Testis (tissue), 3 donors: ENCODE results near the gene PPARD. TPM values are rescaled to one million over a fixed set of nuclear protein-coding genes. Genes with fewer than 3 reads are reported as not detected.
"Not testable (repeated sequence)": the region's sequence is repeated elsewhere in the genome, so short reads cannot be mapped to it uniquely, and the experiment has no call there.

Experiments
- DNase-seq: peaks from one replicate; pipeline ENCODE4 v3.0.0-alpha.2; 2019
- H3K27ac ChIP-seq, 2 donors: fragments of 200-600 bp; sonication (generic); one replicate each; pipeline ENCODE4 v1.5.1; 2019
- H3K27me3 ChIP-seq: fragments of 200-600 bp; sonication (generic); one replicate; pipeline ENCODE4 v1.5.1; 2019
- H3K36me3 ChIP-seq: fragments of 200-600 bp; sonication (generic); one replicate; pipeline ENCODE4 v1.5.1; 2017; ENCODE audit warnings: low read depth; ENCODE audit errors: missing control alignments
- H3K4me1 ChIP-seq: fragments of 200-600 bp; sonication (generic); one replicate; pipeline ENCODE4 v1.5.1; 2019
- H3K4me3 ChIP-seq, 2 donors: fragments of 200-600 bp; sonication (generic); one replicate each; pipeline ENCODE4 v1.5.1; 2017 to 2019
- H3K9me3 ChIP-seq: fragments of 200-600 bp; sonication (generic); one replicate; pipeline ENCODE4 v1.5.1; 2017
- POLR2A ChIP-seq: fragments of 450-650 bp; IDR thresholded peaks from one replicate; pipeline ENCODE4 v1.6.1; 2017; ENCODE audit warnings: antibody characterized with exemption, mild to moderate bottlenecking, moderate library complexity
- WGBS, 2 donors: methylation state at CpG; one replicate each; pipeline ENCODE4 v1.1.5; 2018; 5-methylcytosine and 5-hydroxymethylcytosine counted together
- intact Hi-C: fragments of 100-400 bp; cut with DNase I; formaldehyde crosslinking; loops from one replicate; pipeline ENCODE4 v1.15.1; 2023; ENCODE audit warnings: low total_unique reads
- polyA plus RNA-seq: library from polyadenylated mRNA; stranded (reverse); fragments of 350-450 nt; fragmentation: Illumina TruSeq; extraction: RNeasy Lipid Tissue Mini Kit (QIAGEN cat#74804); gene quantifications from one replicate; pipeline ENCODE4 v1.2.3, GENCODE V29; 2014; ENCODE audit warnings: low read depth, low replicate concordance; ENCODE audit not compliant: insufficient read depth
- total RNA-seq, 2 donors: library from RNA; depleted of rRNA; stranded (reverse); fragments of >200 nt; gene quantifications; one replicate each; pipeline ENCODE4 v1.2.3, GENCODE V29; 2016
- TF ChIP-seq, protein P1 (sequence below), 3 experiments: fragments of 450-650 bp in 2 of 3; fragments of 200-600 bp in 1 of 3; sonication (generic) in 1 of 3; IDR thresholded peaks; one replicate each; pipeline ENCODE4 v1.5.1; 2016 to 2019; ENCODE audit warnings: antibody characterized with exemption in 3 of 3, mild to moderate bottlenecking in 2 of 3, moderate library complexity in 1 of 3

Gene PPARD
- total and polyA plus RNA-seq, 3 donors from 2014 or later, result 21.0 to 23.0 (median 21.5) TPM

DNA sequence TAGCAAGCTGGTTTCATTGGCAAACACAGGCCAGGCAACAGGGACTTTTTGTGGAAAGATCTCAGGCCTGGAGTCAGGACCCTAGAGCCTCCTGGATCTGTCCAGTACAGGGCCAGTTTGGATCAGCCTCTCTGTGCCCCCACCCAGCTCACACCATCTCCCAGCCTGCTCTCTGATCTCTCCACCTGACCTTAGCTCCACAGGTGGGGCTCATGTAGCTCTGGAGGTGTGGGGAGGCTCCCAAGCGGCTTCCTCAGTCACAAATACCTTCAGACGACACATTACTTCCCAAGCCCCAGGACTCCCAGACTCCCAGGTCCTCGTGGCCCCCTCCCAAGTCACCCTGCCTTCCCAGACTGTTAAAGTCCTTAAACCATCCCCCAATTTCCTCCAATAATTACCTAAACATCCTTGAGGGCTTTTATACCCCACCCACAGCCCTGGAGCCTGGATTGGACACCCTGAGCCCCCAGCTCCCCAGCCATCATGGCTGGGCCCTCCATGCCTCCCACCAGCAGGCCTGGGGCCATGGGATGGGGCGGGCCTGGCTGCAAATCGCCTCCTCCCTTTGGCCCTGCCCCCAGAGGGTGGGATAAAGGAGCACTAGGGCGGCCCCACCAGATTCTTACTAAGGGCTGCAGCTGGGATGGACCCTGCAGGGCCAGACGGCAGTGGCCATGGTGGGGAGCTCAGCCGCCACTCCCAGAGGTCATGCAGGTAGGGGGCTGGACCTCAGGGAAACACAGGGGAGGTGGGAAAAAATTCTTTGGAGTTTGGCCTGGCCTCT is 93.9 kb downstream of the PPARD start:
- intact Hi-C loops, result no loop called here
- Histone ChIP-seq H3K36me3 (no peaks in the 10 kb centered on the region), H3K27me3 (no peaks in the 10 kb centered on the region), H3K4me3 (no peak overlapping the region), H3K4me1 (no peaks in the 10 kb centered on the region), H3K9me3 (no peaks in the 10 kb centered on the region), H3K27ac (no peak overlapping the region)
- no peak for TF ChIP-seq POLR2A
- TF ChIP-seq, protein P1, sequence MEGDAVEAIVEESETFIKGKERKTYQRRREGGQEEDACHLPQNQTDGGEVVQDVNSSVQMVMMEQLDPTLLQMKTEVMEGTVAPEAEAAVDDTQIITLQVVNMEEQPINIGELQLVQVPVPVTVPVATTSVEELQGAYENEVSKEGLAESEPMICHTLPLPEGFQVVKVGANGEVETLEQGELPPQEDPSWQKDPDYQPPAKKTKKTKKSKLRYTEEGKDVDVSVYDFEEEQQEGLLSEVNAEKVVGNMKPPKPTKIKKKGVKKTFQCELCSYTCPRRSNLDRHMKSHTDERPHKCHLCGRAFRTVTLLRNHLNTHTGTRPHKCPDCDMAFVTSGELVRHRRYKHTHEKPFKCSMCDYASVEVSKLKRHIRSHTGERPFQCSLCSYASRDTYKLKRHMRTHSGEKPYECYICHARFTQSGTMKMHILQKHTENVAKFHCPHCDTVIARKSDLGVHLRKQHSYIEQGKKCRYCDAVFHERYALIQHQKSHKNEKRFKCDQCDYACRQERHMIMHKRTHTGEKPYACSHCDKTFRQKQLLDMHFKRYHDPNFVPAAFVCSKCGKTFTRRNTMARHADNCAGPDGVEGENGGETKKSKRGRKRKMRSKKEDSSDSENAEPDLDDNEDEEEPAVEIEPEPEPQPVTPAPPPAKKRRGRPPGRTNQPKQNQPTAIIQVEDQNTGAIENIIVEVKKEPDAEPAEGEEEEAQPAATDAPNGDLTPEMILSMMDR (IDR thresholded peaks at IDR 0.05), result no peak
- DNase-seq, result no peak
- WGBS, 2 donors, result 85 to 97% methylated on average over 6 to 8 of the region's 8 CpGs

DNA sequence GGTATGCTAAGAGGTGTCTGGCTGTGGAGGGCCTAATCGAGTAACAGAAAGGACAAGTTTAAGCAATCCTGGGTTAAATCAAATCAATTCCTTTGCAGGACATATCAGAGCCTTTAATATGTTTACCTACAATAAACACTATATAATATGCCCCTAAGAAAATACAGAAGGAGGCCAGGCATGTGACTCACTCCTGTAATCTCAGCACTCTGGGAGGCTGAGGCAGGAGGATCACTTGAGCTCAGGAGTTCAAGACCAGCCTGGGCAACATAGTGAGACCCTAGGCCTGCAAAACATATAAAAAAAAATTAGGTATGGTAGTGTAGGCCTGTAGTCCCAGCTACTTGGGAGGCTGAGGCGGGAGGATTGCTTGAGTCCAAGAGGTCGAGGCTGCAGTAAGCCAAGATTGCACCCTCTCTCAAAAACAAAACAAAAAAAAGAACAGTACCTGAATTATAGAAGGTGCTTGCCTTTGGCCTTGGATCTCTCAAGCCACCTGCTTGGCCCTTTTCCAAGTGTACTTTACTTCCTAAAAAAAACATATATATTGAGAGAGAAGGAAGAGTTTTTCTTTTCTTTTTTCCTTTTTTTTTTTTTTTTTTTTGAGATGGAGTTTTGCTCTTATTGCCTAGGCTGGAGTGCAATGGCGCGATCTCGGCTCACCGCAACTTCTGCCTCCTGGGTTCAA is 96.2 kb downstream of the PPARD start:
- H3K9me3 ChIP-seq, H3K27me3 ChIP-seq, H3K4me1 ChIP-seq, H3K27ac ChIP-seq, H3K4me3 ChIP-seq, DNase-seq, H3K36me3 ChIP-seq, intact Hi-C loops: not testable (repeated sequence)
- 94 to 95% methylated on average over 7 of the region's 7 CpGs for WGBS, 2 donors

DNA sequence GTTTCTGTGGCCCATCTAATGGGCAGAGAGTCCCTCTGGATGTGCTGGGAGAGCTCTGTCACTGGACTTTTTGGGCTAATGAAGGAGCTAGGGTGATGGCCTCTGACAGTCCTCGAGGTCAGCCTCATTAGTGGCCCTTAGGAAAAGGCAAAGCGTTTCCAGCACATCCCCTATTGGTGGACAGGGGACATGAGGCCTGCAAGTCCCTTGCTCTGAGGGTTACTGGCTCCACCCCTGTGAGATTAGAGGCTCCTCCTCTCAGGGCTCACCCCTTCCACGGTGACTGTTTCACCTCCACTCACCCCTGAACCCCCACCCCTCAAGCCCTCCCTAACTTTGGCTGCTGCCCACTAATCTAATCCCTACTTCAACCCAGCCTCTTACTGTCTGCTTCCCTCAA is 97.0 kb downstream of the PPARD start:
- H3K9me3 ChIP-seq, result no peaks in the 10 kb centered on the region
- DNase-seq, result no peak
- H3K27me3 ChIP-seq, result no peaks in the 10 kb centered on the region
- H3K4me3 ChIP-seq, result no peak overlapping the region
- TF ChIP-seq, protein P1 (IDR thresholded peaks at IDR 0.05), result no peak
- no peak for TF ChIP-seq POLR2A
- 10 to 57% methylated on average over 1 to 3 of the region's 3 CpGs for WGBS, 2 donors
- no peaks in the 10 kb centered on the region for H3K4me1 ChIP-seq
- intact Hi-C loops, result no loop called here
- H3K27ac ChIP-seq, result no peak overlapping the region
- no peaks in the 10 kb centered on the region for H3K36me3 ChIP-seq

DNA sequence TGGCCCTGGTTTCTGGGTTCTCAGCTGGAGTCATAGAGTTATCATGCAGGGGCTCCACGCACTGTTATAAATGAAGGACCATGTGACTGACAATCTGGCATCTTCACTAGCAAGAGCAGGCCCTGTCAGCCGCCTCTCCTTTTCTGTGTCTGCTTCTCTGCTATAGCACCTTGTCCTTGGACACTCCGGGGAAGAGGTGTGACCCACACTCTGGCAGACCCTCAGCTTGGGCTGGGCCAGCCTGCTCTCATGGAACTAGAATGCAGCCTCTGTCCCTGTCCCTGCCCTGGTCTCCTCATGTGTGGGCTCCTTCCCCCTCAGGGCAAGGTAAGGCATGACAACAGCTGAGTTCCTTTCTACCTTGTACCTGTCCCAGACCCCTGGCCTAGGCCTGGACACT is 98.8 kb downstream of the PPARD start:
- Histone ChIP-seq H3K36me3 (no peaks in the 10 kb centered on the region), H3K4me1 (no peaks in the 10 kb centered on the region), H3K27ac (no peak overlapping the region), H3K4me3 (no peak overlapping the region), H3K9me3 (no peaks in the 10 kb centered on the region), H3K27me3 (no peaks in the 10 kb centered on the region)
- 72 to 80% methylated on average over 3 of the region's 3 CpGs for WGBS, 2 donors
- no peak for TF ChIP-seq POLR2A
- TF ChIP-seq, protein P1 (IDR thresholded peaks at IDR 0.05), result no peak
- intact Hi-C loops, result no loop called here
- DNase-seq, result no peak

DNA sequence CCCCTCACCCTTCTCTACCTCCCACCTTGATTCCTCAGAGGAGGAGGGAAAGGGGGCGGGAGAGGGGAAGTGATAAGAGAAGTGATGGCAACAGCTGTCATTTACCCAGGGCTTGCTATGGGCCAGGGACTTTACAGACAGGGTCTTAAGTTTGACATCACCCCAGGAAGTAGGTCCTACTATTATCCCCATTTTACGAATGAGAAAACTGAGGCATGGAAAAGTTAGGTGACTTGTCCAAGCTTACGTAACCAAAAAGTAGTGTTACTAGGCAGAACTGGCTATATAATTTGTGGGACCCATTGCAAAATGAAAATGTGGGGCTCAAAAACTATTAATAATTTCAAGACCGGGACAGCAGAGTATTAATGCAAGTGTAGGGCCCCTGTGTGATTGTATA is 99.3 kb downstream of the PPARD start:
- H3K36me3 ChIP-seq, result no peaks in the 10 kb centered on the region
- TF ChIP-seq, protein P1 (IDR thresholded peaks at IDR 0.05), result no peak
- no peak for TF ChIP-seq POLR2A
- H3K27me3 ChIP-seq, result no peaks in the 10 kb centered on the region
- no peak overlapping the region for H3K4me3 ChIP-seq
- H3K27ac ChIP-seq, result no peak overlapping the region
- DNase-seq, result no peak
- intact Hi-C loops, result no loop called here
- WGBS, 2 donors, result 94 to 97% methylated on average over 4 of the region's 4 CpGs
- H3K4me1 ChIP-seq, result no peaks in the 10 kb centered on the region
- H3K9me3 ChIP-seq, result no peaks in the 10 kb centered on the region
